Activated T-cell treated with anti-CD3 and anti-CD28 coated beads, Interleukin-2, amount 50 U/mL, for 4 hours (primary cell): ENCODE results near the gene ADAMTSL4. TPM values are rescaled to one million over a fixed set of nuclear protein-coding genes. Genes with fewer than 3 reads are reported as not detected.

Source experiments
- ATAC-seq, 2 donors: fragments of 200-7000 bp; cut with Tn5 transposase; one replicate each; pipeline ENCODE4 v1.10.0; 2021
- DNase-seq: peaks from one replicate; pipeline ENCODE4 v3.0.0-alpha.2; 2020
- H3K27me3 Mint-ChIP-seq: one replicate; pipeline ENCODE4 v1.8.0; 2021; ENCODE audit warnings: low read depth, mixed read lengths
- H3K36me3 Mint-ChIP-seq: one replicate; pipeline ENCODE4 v1.8.0; 2022; ENCODE audit warnings: mixed read lengths; ENCODE audit not compliant: insufficient read depth
- H3K4me1 Mint-ChIP-seq: one replicate; pipeline ENCODE4 v1.8.0; 2021; ENCODE audit warnings: low read depth, mixed read lengths
- H3K4me3 Mint-ChIP-seq: one replicate; pipeline ENCODE4 v1.8.0; 2021; ENCODE audit warnings: mild to moderate bottlenecking, moderate library complexity, mixed read lengths
- H3K9me3 Mint-ChIP-seq: one replicate; pipeline ENCODE4 v1.8.0; 2021; ENCODE audit warnings: mixed read lengths
- total RNA-seq, 3 donors: library from RNA; stranded (reverse); gene quantifications; one replicate each; pipeline ENCODE4 v1.2.1, GENCODE V29; 2021

ADAMTSL4 gene
- under 1 TPM; 0.19 to 0.34 (median 0.33) TPM for total RNA-seq

GRCh38 chr1:150548632-150549495 lies at the start of gene ADAMTSL4:
ADAMTSL4 (plus strand) TSS chr1:150549408; CDS start chr1:150552289, 2,881 bp downstream.
- Mint-ChIP-seq H3K4me1 (peaks cover 17% of the 10 kb centered on the region), H3K36me3 (no peaks in the 10 kb centered on the region), H3K27me3 (peaks cover 35% of the 10 kb centered on the region), H3K9me3 (no peaks in the 10 kb centered on the region), H3K4me3 (peak within 1 kb of the TSS; percentile 74)
- no peak for DNase-seq
- peak; percentile 82 to 87 for ATAC-seq

- H3K4me3 Mint-ChIP-seq = no peak overlapping the region
- no peak for DNase-seq
- no peaks in the 10 kb centered on the region for H3K9me3 Mint-ChIP-seq
- ATAC-seq = no peak
- H3K4me1 Mint-ChIP-seq = peaks cover 5% of the 10 kb centered on the region
- H3K36me3 Mint-ChIP-seq = peaks cover 28% of the 10 kb centered on the region
- no peaks in the 10 kb centered on the region for H3K27me3 Mint-ChIP-seq
Measured at GRCh38 chr1:150505431-150505830, 43.8 kb upstream of the ADAMTSL4 start.

- no peak for ATAC-seq
- H3K9me3 Mint-ChIP-seq = no peaks in the 10 kb centered on the region
- peaks cover 24% of the 10 kb centered on the region for H3K36me3 Mint-ChIP-seq
- peaks cover 3% of the 10 kb centered on the region for H3K4me1 Mint-ChIP-seq
- no peaks in the 10 kb centered on the region for H3K27me3 Mint-ChIP-seq
- no peak within 1 kb of the TSS for H3K4me3 Mint-ChIP-seq
- no peak for DNase-seq
Measured at GRCh38 chr1:150507912-150508864, 41.0 kb upstream of the ADAMTSL4 start, which contains the start of gene ECM1. ECM1 (plus strand) TSS chr1:150508109; CDS start chr1:150508210, 101 bp downstream.

GRCh38 chr1:150508982-150509381 lies 40.2 kb upstream of the ADAMTSL4 start:
- Mint-ChIP-seq H3K9me3 (no peaks in the 10 kb centered on the region), H3K36me3 (peaks cover 22% of the 10 kb centered on the region), H3K4me1 (peaks cover 3% of the 10 kb centered on the region), H3K27me3 (no peaks in the 10 kb centered on the region), H3K4me3 (no peak overlapping the region)
- ATAC-seq = no peak
- DNase-seq = no peak

DNA sequence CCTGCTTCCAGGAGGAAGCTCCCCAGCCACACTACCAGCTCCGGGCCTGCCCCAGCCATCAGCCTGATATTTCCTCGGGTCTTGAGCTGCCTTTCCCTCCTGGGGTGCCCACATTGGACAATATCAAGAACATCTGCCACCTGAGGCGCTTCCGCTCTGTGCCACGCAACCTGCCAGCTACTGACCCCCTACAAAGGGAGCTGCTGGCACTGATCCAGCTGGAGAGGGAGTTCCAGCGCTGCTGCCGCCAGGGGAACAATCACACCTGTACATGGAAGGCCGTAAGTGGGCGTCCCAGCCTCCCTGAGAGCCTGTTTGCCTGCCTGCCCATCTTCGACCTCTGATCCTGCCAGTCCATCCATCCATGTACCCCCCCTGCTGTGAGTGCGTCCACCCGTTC lies 37.7 kb upstream of the ADAMTSL4 start:
- DNase-seq = no peak
- no peak for ATAC-seq
- H3K4me1 Mint-ChIP-seq = peaks cover 11% of the 10 kb centered on the region
- H3K36me3 Mint-ChIP-seq = peaks cover 7% of the 10 kb centered on the region
- no peaks in the 10 kb centered on the region for H3K27me3 Mint-ChIP-seq
- H3K9me3 Mint-ChIP-seq = no peaks in the 10 kb centered on the region
- no peak overlapping the region for H3K4me3 Mint-ChIP-seq

DNA sequence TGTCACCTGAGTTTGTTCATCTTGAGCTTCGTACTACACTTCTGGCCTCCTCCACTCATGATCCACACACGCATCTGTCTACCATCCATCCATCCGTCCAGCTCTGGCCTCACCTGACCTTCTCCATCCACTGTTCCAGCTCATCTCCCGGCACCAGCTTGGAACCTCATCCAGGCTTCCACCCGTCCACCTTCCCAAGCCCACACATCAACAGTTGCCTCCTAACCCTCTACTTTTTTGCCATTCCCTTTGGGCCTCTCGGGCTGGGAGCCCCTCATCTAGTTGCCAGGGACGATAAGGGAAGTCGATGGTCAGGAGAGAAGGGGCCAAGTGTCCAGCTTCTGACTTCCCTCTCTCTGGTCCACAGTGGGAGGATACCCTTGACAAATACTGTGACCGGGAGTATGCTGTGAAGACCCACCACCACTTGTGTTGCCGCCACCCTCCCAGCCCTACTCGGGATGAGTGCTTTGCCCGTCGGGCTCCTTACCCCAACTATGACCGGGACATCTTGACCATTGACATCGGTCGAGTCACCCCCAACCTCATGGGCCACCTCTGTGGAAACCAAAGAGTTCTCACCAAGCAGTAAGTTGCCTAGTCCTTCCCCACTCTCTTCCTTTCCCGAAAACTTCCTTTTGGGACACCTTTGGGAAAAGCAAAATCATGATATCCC lies 37.1 kb upstream of the ADAMTSL4 start:
- Mint-ChIP-seq H3K9me3 (no peaks in the 10 kb centered on the region), H3K4me1 (peaks cover 14% of the 10 kb centered on the region), H3K4me3 (no peak overlapping the region)

DNA sequence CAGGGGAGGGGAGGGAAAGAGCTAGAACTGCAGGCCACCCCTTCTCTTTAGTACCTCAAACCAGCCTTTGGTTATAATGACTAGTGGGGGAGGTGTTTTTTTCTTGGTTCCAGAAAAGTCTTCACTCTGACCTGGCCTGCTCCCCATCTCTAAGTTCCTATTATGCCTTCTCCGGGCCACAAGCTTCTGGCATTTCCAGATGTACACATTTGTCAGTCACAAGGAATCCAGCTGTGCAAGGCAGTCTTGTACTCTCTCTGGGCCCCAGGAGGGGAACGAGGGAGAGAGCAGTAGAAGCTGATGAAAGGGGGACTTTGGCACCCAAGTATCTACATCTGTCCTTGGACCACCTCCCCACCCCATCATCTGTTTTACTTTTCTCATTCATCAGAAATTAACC lies 36.4 kb upstream of the ADAMTSL4 start:
- no peak for ATAC-seq
- no peaks in the 10 kb centered on the region for H3K9me3 Mint-ChIP-seq
- DNase-seq = no peak
- no peak overlapping the region for H3K4me3 Mint-ChIP-seq
- H3K4me1 Mint-ChIP-seq = peaks cover 13% of the 10 kb centered on the region
- H3K27me3 Mint-ChIP-seq = no peaks in the 10 kb centered on the region
- H3K36me3 Mint-ChIP-seq = no peaks in the 10 kb centered on the region

More for the DNA sequence above, 37.1 kb upstream of the ADAMTSL4 start:
- no peak for DNase-seq
- H3K36me3 Mint-ChIP-seq = peaks cover 4% of the 10 kb centered on the region
- ATAC-seq = no peak
- no peaks in the 10 kb centered on the region for H3K27me3 Mint-ChIP-seq

DNA sequence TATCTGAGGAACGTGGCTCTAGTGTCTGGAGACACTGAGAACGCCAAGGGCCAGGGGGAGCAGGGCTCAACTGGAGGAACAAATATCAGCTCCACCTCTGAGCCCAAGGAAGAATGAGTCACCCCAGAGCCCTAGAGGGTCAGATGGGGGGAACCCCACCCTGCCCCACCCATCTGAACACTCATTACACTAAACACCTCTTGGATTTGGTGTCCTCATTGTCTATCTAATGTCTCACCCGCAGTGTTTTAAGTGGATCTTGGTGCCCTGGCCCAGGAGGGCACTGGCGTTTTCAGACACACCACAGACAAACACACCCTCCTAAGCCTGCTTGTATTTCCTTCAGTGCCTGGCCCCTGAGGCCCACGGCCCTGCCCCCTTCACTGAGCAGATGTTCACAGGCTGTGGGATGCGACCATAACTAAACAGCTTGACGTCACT lies 35.8 kb upstream of the ADAMTSL4 start:
- H3K4me1 Mint-ChIP-seq = peaks cover 13% of the 10 kb centered on the region
- H3K4me3 Mint-ChIP-seq = no peak overlapping the region
- DNase-seq (no peak), ATAC-seq (no peak)
- H3K36me3 Mint-ChIP-seq = no peaks in the 10 kb centered on the region
- H3K27me3 Mint-ChIP-seq = no peaks in the 10 kb centered on the region
- H3K9me3 Mint-ChIP-seq = no peaks in the 10 kb centered on the region

DNA sequence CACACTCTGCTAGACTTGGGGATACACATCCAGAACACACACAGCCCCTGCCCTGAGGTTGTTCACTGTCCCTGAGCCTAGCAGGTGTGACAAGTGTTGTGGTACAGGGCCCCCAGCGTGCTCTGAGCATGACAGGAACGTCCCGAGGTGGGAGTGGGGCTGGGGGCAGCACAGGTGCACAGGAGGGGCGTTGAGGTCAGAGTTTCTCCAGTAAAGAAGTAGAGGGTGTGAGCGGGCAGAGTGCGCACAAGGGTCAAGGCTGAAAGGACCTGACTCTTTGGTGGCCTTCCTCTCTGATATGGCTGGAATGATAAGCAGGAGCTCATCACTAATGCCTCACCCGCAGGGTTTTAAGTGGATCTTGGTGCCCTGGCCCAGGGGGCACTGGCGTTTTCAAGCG lies 34.9 kb upstream of the ADAMTSL4 start:
- Mint-ChIP-seq H3K4me1 (peaks cover 13% of the 10 kb centered on the region), H3K9me3 (no peaks in the 10 kb centered on the region), H3K36me3 (no peaks in the 10 kb centered on the region), H3K27me3 (no peaks in the 10 kb centered on the region), H3K4me3 (peak overlapping the region; percentile 89)
- DNase-seq (no peak), ATAC-seq (no peak)

DNA sequence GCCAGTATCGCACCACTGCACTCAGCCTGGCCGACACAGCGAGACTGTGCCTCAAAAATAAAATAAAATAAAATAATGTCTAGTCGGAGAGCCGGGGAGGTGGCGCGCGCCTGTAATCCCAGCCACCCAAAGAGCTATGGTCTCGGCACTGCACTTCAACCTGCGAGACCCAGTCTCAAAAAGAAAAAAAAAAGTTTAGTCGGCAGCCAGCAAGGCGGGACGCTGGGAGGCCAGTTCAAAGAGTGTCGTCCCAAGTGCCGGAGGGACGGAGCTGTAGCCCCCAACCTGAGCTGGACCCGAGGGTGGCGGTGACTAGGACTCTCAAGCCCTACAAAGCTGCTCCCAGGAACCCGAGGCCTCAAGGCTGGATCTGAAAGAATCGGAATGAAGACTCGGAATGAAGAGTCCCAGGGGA lies 34.3 kb upstream of the ADAMTSL4 start:
- H3K27me3 Mint-ChIP-seq = no peaks in the 10 kb centered on the region
- H3K4me1 Mint-ChIP-seq = peaks cover 13% of the 10 kb centered on the region
- H3K9me3 Mint-ChIP-seq = no peaks in the 10 kb centered on the region
- peak overlapping the region; percentile 89 for H3K4me3 Mint-ChIP-seq
- no peaks in the 10 kb centered on the region for H3K36me3 Mint-ChIP-seq
- ATAC-seq = peak in 1 of 2 donors; percentile 0
- DNase-seq = no peak

GRCh38 chr1:150515328-150516049 lies 33.7 kb upstream of the ADAMTSL4 start, which contains the start of gene FALEC:
FALEC (plus strand) TSS chr1:150515752.
- Mint-ChIP-seq H3K27me3 (no peaks in the 10 kb centered on the region), H3K4me1 (peaks cover 13% of the 10 kb centered on the region), H3K4me3 (peak within 1 kb of the TSS; percentile 89), H3K36me3 (no peaks in the 10 kb centered on the region), H3K9me3 (no peaks in the 10 kb centered on the region)
- ATAC-seq (peak; percentile 100), DNase-seq (peak; percentile 82)

DNA sequence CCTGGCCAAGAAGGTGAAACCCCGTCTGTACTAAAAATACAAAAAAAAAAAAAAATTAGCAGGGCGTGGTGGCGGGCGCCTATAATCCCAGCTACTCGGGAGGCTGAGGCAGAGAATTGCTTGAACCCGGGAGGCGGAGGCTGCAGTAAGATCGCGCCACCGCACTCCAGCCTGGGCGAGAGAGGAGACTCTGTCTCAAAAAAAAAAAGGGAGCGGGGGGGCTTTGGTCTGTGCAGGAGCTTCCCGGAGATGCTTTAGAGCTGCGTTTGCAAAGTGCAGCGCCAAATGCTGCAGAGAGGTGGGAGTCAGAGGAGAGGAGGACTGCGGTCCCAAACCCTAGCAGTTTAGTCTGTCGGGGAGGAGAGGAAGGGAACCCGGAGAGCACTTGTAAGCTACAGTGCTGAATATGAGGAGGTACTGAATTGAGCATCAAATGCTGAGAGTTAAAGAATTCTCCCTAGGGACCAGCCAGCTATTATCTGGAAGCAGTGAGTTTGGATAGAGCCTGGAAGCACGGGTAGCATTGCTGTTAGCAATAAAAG lies 33.1 kb upstream of the ADAMTSL4 start:
- ATAC-seq (peak; percentile 5), DNase-seq (no peak)
- Mint-ChIP-seq H3K9me3 (no peaks in the 10 kb centered on the region), H3K4me3 (peak overlapping the region; percentile 89), H3K36me3 (no peaks in the 10 kb centered on the region), H3K4me1 (peaks cover 13% of the 10 kb centered on the region), H3K27me3 (no peaks in the 10 kb centered on the region)

- peak overlapping the region; percentile 89 for H3K4me3 Mint-ChIP-seq
- peaks cover 13% of the 10 kb centered on the region for H3K4me1 Mint-ChIP-seq
- ATAC-seq (no peak), DNase-seq (no peak)
- H3K9me3 Mint-ChIP-seq = no peaks in the 10 kb centered on the region
- H3K36me3 Mint-ChIP-seq = no peaks in the 10 kb centered on the region
- H3K27me3 Mint-ChIP-seq = no peaks in the 10 kb centered on the region
Measured at GRCh38 chr1:150516616-150517015, 32.6 kb upstream of the ADAMTSL4 start.
